HG03575 (cell line): Measurements from ENCODE around the gene EBF3.

Experiments used
- ATAC-seq: cut with Tn5 transposase; IDR thresholded peaks from one replicate; pipeline ENCODE4 v1.9.1; 2021; ENCODE audit not compliant: unreplicated experiment, insufficient number of reproducible peaks, low FRiP score; ENCODE audit errors: extremely low read depth

Gene EBF3

DNA sequence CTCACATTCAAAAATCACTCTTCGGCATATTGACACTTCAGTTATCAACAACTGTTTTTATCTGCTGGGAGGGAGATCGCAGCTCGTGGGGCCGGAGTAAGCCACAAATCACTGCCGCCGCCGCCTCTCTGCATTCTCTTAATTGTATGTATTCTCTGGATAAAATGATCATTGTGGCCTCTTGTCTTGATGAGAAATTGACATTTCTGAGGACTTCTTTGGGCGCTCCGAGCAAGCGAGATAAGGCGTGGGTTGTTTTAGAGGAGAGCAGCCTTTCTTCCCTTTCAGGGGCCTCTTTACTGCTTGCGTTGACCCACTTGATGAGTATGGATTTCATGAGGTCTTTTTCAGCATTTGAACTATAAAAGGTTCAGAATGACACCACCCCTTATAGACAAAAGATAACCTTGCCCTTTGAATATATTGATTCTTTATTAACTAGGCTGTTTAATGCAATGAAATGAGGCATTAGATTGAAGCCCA, 130.6 kb downstream of the EBF3 start:
- ATAC-seq: no peak

GRCh38 chr10:129832573-129833467, 131.3 kb downstream of the EBF3 start:
- no peak for ATAC-seq

DNA sequence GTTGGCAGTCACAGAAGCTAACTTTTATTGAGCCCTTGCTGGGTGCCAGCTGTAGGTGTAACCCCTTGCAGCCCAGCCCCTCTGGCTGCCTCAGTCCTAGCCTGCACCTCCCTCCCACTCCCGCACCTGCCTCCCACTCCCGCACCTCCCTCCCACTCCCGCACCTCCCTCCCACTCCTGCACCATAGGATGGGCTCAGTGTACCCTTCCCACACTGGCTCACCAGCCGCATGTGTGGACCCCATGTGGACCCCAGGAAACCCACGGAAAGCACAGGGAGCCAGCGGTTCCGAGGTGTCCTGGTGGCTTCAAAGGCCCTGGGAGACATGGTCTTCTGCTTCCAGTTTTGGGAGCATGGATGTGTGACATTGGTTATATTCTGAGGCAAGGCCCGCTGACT, 132.9 kb downstream of the EBF3 start:
- no peak for ATAC-seq

- no peak for ATAC-seq
These were observed 138.2 kb downstream of the EBF3 start for GRCh38 chr10:129825826-129826225.

DNA sequence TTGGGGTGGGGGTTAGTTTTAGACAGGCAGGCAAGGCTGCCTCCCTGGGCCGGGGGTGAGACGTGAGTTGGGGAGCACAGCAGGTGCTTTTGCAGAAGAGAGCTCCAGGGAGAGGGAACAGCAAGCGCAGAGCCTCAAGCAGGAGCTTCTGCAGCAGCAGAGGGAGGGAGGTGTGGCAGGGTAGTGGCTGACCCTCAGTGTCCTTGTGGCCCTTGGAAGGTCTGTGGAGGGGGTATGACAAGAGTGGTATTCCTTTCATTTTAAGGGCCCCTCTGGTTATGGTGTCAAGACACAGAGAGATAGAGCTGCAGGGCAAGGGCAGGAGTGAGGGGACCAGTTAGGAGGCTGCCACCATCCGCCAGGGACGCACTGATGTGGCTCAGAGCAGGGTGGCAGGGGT, 138.9 kb downstream of the EBF3 start:
- no peak for ATAC-seq

GRCh38 chr10:129820451-129820850, 143.6 kb downstream of the EBF3 start:
- no peak for ATAC-seq

DNA sequence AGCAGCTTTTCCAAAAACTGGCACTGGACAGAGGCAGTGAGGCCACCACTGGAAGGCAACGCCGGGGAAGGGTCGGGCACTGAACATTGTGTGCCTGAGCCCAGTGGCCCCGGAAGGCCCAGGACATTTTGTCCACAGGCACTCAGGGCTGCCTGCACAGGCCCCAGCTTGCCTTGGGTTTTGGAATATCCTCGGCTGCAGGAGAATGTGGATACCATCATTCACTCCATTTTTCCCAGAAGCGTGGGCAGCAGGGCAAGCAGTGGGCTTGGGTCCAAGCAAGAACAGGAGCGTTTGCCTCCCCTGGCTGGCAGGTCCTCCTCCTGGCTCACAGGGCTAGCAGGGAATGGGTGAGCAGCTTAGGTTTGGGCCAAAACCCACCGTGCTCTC, 147.4 kb downstream of the EBF3 start:
- ATAC-seq: no peak

GRCh38 chr10:129815898-129816655, 148.0 kb downstream of the EBF3 start:
- no peak for ATAC-seq

- ATAC-seq: no peak
These were observed 149.1 kb downstream of the EBF3 start for GRCh38 chr10:129814681-129815646.

DNA sequence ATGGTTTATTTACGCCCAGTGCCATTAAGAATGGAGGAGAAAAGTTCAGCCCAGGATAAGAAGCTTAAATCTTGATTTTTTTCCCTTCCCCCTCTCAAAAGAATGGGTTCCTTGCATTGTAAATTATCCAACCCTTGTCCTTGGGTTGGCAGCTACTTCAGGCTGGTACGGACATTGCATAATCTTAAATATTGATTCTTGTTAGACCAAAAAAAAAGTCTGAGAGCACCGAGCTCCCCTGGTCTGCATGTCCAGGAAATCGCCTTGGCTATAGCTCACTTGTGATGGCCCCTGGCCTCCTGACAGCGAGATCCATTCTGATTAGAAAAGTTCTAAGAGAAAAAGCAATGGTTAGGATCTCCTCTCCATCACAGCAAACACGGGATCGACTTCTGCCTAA, 151.7 kb downstream of the EBF3 start:
- ATAC-seq: no peak

DNA sequence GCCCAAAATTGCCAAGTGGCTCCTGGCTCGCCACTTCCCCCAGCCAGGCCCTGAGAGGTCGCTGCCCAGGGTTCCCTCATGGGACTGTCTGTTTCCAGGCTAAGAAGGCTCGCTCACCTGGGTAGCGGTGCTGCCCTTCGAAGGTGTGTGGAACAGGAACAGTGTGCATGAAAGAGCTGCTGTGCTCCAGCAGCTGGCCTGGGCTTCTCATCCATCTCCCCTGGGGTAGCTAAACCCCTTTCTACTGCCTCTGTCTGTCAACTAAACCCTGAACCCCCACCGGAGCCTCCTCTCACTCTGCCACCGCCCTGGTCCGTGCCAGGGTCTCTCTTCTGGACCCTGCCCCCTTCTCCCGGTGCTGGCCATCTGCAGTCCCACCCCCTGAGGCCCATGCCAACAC, 152.9 kb downstream of the EBF3 start:
- ATAC-seq: no peak

DNA sequence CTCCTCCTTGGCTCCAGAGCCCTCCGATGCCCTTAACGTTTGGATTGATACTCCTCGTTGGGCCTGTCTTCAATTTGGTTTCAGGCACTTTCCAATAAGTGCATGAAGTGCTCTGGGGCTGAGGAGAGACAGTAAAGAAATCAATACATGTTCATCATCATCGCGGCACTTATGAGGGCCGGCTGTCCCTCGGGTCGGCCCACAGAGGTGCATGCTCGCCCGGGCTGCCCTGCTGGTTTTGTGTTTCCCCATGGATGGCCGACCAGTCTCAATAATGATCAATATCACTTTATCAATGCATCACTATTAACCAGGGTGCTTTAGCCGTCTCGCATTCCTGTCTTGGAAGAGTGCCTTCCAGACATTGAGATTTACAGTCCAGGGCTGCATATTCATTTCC, 154.2 kb downstream of the EBF3 start:
- no peak for ATAC-seq

GRCh38 chr10:129809431-129809830, 154.6 kb downstream of the EBF3 start:
- no peak for ATAC-seq

- ATAC-seq: no peak
These were observed 155.7 kb downstream of the EBF3 start for GRCh38 chr10:129808092-129808983.

- no peak for ATAC-seq
These were observed 156.9 kb downstream of the EBF3 start for GRCh38 chr10:129807211-129807610.

- no peak for ATAC-seq
These were observed 163.2 kb downstream of the EBF3 start for GRCh38 chr10:129800796-129801340.

- no peak for ATAC-seq
These were observed 164.1 kb downstream of the EBF3 start for GRCh38 chr10:129799942-129800341.
